Heart left ventricle (tissue), 16 donors: ENCODE measurements around the gene KDELR3. TPM values are rescaled to one million over a fixed set of nuclear protein-coding genes. Genes with fewer than 3 reads are reported as not detected.
A peak's percentile ranks its signal among the peaks of the same experiment; 100 is the strongest.
"Not testable (repeated sequence)": the region's sequence is repeated elsewhere in the genome, so short reads cannot be mapped to it uniquely, and the experiment has no call there.

Experiments
- ATAC-seq, 4 donors: fragments of 200-7000 bp; cut with Tn5 transposase; one replicate each; pipeline ENCODE4 v1.9.1; 2020 to 2022; ENCODE audit warnings: moderate library complexity in 4 of 4, mild to moderate bottlenecking in 3 of 4, moderate number of reproducible peaks in 1 of 4
- DNase-seq, 5 donors: peaks; one replicate each; pipeline ENCODE4 v3.0.0-alpha.2; 2020
- H3K27ac ChIP-seq, 12 donors: fragments of 200-600 bp; sonication (generic) in 4 of 12; one replicate each; pipeline versions ENCODE4 v1.5.0 to v1.8.0; 2016 to 2022; ENCODE audit warnings: mild to moderate bottlenecking in 2 of 12
- H3K27me3 ChIP-seq, 9 donors: fragments of 200-600 bp; sonication (generic) in 2 of 9; one replicate each; pipeline versions ENCODE4 v1.5.1 to v1.8.0; 2016 to 2022; ENCODE audit warnings: mild to moderate bottlenecking in 3 of 9
- H3K36me3 ChIP-seq, 9 donors: fragments of 200-600 bp; sonication (generic) in 2 of 9; one replicate each; pipeline versions ENCODE4 v1.5.0 to v1.8.0; 2018 to 2022; ENCODE audit warnings: mild to moderate bottlenecking in 2 of 9
- H3K4me1 ChIP-seq, 12 donors: fragments of 200-600 bp; sonication (generic) in 4 of 12; one replicate each; pipeline versions ENCODE4 v1.5.0 to v1.8.0; 2016 to 2022; ENCODE audit warnings: mild to moderate bottlenecking in 3 of 12
- H3K4me3 ChIP-seq, 12 donors: fragments of 200-600 bp; sonication (generic) in 4 of 12; one replicate each; pipeline versions ENCODE4 v1.5.0 to v1.8.0; 2017 to 2022; ENCODE audit warnings: mild to moderate bottlenecking in 9 of 12, moderate library complexity in 4 of 12
- H3K9me3 ChIP-seq, 12 donors: fragments of 200-600 bp; sonication (generic) in 4 of 12; one replicate each; pipeline versions ENCODE4 v1.5.0 to v1.8.0; 2016 to 2022; ENCODE audit warnings: mild to moderate bottlenecking in 1 of 12
- CTCF ChIP-seq, 12 donors: fragments of 200-600 bp; sonication (generic) in 4 of 12; IDR thresholded peaks; one replicate each; pipeline versions ENCODE4 v1.5.0 to v1.8.0; 2018 to 2022; ENCODE audit warnings: antibody characterized with exemption in 12 of 12, mild to moderate bottlenecking in 5 of 12
- POLR2A ChIP-seq, 2 donors: fragments of 450-650 bp; IDR thresholded peaks; one replicate each; pipeline ENCODE4 v1.6.1; 2017; ENCODE audit warnings: antibody characterized with exemption in 2 of 2, mild to moderate bottlenecking in 2 of 2, moderate library complexity in 2 of 2
- WGBS, 4 donors: extraction: QIAGEN DNeasy Blood & Tissue Kit in 2 of 4; methylation state at CpG; one replicate each; pipeline versions ENCODE4 v1.1.5 to v1.1.7; 2013 to 2018; 5-methylcytosine and 5-hydroxymethylcytosine counted together
- intact Hi-C, 10 donors: fragments of 100-400 bp; cut with DNase I; formaldehyde crosslinking; loops; one replicate each; pipeline versions ENCODE4 v1.11.1 to v1.14.2; 2022
- polyA plus RNA-seq, 2 donors: library from polyadenylated mRNA; stranded (reverse); fragments of 200-250 nt; gene quantifications; one replicate each; pipeline ENCODE4 v1.2.3, GENCODE V29; 2013
- total RNA-seq, 9 donors: library from RNA; depleted of rRNA in 2 of 9; stranded (reverse); fragments of >200 nt in 2 of 9; fragmentation: NEBNext Ultra II Directional in 3 of 9; extraction: Animal tissue kit (Norgen Biotek cat#: 25700) in 3 of 9; gene quantifications; one replicate each; pipeline versions ENCODE4 v1.1.0 to v1.2.4, GENCODE V29; 2016 to 2023
- donor health status: ischemic (EF 13 %, LVEDD 7.1; RV severe dilation, severe dysfunction).
- donor health status: healthy with polysubstance abuse.
- donor health status: DM: no; HTN: yes; CAD: no.
- donor health status: DM: no; HTN: no; CAD: no.
- donor health status: ischemic (EF 25% LVEDD 6.9; RV normal size, moderate dysfunction).
- donor health status: ischemic (EF 25% LVEDD 5.7; RV mildly dilated, moderate dysfunction).
- donor health status: healthy.
- donor health status: DM: yes; HTN: yes; CAD: no.
- donor health status: ischemic (EF 35%, LVEDD 5.7; RV mildly dilated, moderate dysfunction).
- donor health status: nonischemic (EF 11% LVEDD 7.7; RV severe dilation, severe dysfunction).
- donor health status: DM: yes; HTN: yes; CAD: no.
- donor health status: PGD.
- donor health status: ischemic (EF 29% LVEDD 5.4; RV normal size, mild dysfunction).
- donor health status: nonischemic (EF 23%, LVEDD 6.1; RV moderate dilation, normal function).

The KDELR3 gene
- total and polyA plus RNA-seq, 11 donors, result 4.4 to 15.5 (median 8.5) TPM

GRCh38 chr22:38468443-38469305 is 778 bp downstream of the KDELR3 start:
- intact Hi-C loops, result loop anchor here in 5 of 10 donors (5.0 to 10.0 kb wide), 3 partner anchors 34 to 96 kb away; partner anchors contain the start of gene DDX17 (in 1 of the 5)
- Histone ChIP-seq H3K4me3 (peak overlapping the region; percentile 44 to 85 (median 68)), H3K27ac (peak overlapping the region in 9 of 12 donors; percentile 34 to 83 (median 55)), H3K27me3 (peaks cover 0 to 23% (median 0%) of the 10 kb centered on the region in 9 donors), H3K4me1 (peaks cover 0 to 24% (median 15%) of the 10 kb centered on the region in 12 donors), H3K9me3 (no peaks in the 10 kb centered on the region), H3K36me3 (no peaks in the 10 kb centered on the region)
- peak in 1 of 4 donors; percentile 19 for ATAC-seq
- no peak for TF ChIP-seq POLR2A (IDR thresholded peaks at IDR 0.05)
- TF ChIP-seq CTCF (IDR thresholded peaks at IDR 0.05), result peak in 3 of 12 donors; percentile 11 to 28 (median 24)
- peak in 1 of 5 donors; percentile 64 for DNase-seq
- 65 to 70% (median 69%) methylated on average over 24 to 28 of the region's 28 CpGs for WGBS, 4 donors

- DNase-seq (peak in 1 of 5 donors; percentile 32), ATAC-seq (no peak)
- Histone ChIP-seq H3K4me1 (peaks cover 0 to 20% (median 11%) of the 10 kb centered on the region in 12 donors), H3K36me3 (no peaks in the 10 kb centered on the region), H3K9me3 (no peaks in the 10 kb centered on the region), H3K27ac (no peak overlapping the region), H3K27me3 (peaks cover 0 to 16% (median 0%) of the 10 kb centered on the region in 9 donors), H3K4me3 (peak overlapping the region in 5 of 12 donors; percentile 60 to 85 (median 75))
- no peak for TF ChIP-seq CTCF (IDR thresholded peaks at IDR 0.05)
- no peak for TF ChIP-seq POLR2A (IDR thresholded peaks at IDR 0.05)
- WGBS, 4 donors, result 93 to 97% (median 95%) methylated on average over 6 of the region's 6 CpGs
- intact Hi-C loops, result loop anchor here in 5 of 10 donors (5.0 to 10.0 kb wide), 3 partner anchors 33 to 95 kb away; partner anchors contain the start of gene DDX17 (in 1 of the 5)
These were observed 1.4 kb downstream of the KDELR3 start for GRCh38 chr22:38469306-38469781.

- Histone ChIP-seq H3K4me1 (peaks cover 0 to 20% (median 11%) of the 10 kb centered on the region in 12 donors), H3K27me3 (peaks cover 0 to 16% (median 0%) of the 10 kb centered on the region in 9 donors)
- 92 to 96% (median 95%) methylated on average over 10 of the region's 10 CpGs for WGBS, 4 donors
- DNase-seq, result peak in 1 of 5 donors; percentile 43
- H3K4me3 ChIP-seq, ATAC-seq, H3K36me3 ChIP-seq, intact Hi-C loops, H3K9me3 ChIP-seq, H3K27ac ChIP-seq: not testable (repeated sequence)
These were observed 2.3 kb downstream of the KDELR3 start for GRCh38 chr22:38470179-38470578.

- Histone ChIP-seq H3K27me3 (peaks cover 0 to 16% (median 0%) of the 10 kb centered on the region in 9 donors), H3K36me3 (peaks cover 0 to 11% (median 0%) of the 10 kb centered on the region in 9 donors), H3K4me1 (peaks cover 0 to 20% (median 11%) of the 10 kb centered on the region in 12 donors), H3K4me3 (no peak overlapping the region), H3K27ac (no peak overlapping the region), H3K9me3 (no peaks in the 10 kb centered on the region)
- intact Hi-C loops, result no loop called here
- TF ChIP-seq POLR2A (IDR thresholded peaks at IDR 0.05) (no peak), CTCF (IDR thresholded peaks at IDR 0.05) (no peak)
- DNase-seq (no peak), ATAC-seq (no peak)
- WGBS, 4 donors, result 89 to 92% (median 91%) methylated on average over 9 to 11 of the region's 11 CpGs
These were observed 3.3 kb downstream of the KDELR3 start for GRCh38 chr22:38471237-38471636.
